ENCODE measurements around the gene ADIPOR2.
"Not testable (repeated sequence)": the region's sequence is repeated elsewhere in the genome, so short reads cannot be mapped to it uniquely, and the experiment has no call there.

The ADIPOR2 gene

GRCh38 chr12:1665366-1665765, 25.5 kb upstream of the ADIPOR2 start:
- no peak for DNase-seq (ENCODE audit: low read depth)

GRCh38 chr12:1666215-1666614, 24.7 kb upstream of the ADIPOR2 start:
- no peak for DNase-seq (ENCODE audit: low read depth)

DNA sequence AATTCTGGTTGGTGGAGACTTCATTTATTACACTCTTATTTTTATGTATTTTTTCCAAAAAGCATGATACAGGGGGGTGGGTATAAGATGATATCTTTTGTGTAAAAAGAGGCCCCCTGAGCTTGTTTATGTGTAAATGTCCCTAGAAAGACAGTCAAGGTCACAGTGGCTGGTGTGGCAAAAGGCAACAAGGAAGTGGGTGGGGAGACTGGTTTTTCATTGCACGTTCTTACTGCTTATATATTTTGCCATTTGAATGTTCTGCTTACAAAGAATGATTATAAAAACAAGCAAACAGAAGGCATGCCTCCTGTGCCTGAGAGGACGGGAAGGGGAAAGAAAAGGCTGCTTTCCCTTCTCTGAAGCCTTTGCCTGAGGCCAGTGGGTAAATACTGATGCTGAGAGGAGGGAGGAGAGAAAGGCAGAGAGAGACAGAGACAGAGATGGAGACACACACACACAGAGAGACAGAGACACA, 24.1 kb upstream of the ADIPOR2 start:
- DNase-seq (ENCODE audit: low read depth), result no peak

- no peak for DNase-seq (ENCODE audit: low read depth)
Measured at GRCh38 chr12:1668833-1669543, 21.9 kb upstream of the ADIPOR2 start.

GRCh38 chr12:1670358-1671268, 20.3 kb upstream of the ADIPOR2 start:
- DNase-seq (ENCODE audit: low read depth), result no peak

DNA sequence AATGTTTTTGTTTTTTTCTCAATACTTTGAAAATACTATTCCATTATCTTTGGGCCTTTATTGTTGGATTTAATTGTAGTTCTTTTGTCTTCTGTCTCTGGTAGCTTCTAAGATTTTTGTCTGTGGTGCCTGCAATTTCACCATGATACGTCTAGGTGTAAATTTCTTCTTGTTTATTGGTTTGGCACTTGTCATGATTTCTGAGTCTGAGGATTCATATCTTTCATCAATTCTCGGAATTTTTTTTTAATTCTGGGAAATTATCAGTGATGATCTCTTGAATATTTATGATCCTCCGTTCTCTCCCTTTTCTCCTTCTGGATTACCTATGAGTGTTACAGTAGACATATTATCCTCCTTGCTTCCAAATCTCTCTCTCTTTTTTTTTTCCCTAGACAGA, 14.8 kb upstream of the ADIPOR2 start:
- no peak for DNase-seq (ENCODE audit: low read depth)

DNA sequence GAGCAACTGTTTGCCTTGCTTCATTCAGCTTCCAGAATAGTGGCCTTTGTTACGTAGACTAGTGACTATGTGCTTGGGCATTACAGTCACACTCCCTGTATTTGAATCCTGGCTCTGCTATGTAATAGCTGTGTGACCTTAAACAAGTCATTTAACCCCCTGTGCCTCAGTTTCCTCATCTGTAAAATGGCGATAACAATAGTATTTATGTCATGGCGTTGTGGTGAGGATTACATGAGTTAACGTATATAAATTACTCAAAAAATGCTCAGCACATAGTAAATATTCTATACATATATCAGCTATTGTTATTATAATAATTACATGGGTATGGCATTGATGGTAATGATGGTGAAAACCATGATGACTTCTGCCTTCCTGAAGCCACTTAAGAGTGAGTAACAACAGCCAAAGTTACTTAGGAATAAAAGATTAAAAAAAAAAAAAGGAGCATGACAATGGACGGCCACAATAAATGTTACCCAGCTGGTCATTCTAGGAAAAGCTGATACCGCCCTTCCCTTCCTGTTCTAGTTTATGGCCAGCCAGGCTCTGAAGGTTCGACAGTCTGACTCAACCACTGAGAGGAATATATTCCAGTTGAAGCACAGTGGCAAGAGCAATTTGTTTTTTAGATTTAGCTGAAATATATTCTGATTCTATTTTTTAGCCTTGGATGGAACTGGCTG, 9.9 kb upstream of the ADIPOR2 start:
- no peak for DNase-seq (ENCODE audit: low read depth)

GRCh38 chr12:1681493-1681807, 9.4 kb upstream of the ADIPOR2 start:
- no peak for DNase-seq (ENCODE audit: low read depth)

- no peak for DNase-seq (ENCODE audit: low read depth)
Measured at GRCh38 chr12:1688086-1688710, 2.7 kb upstream of the ADIPOR2 start.

- no peak for DNase-seq (ENCODE audit: low read depth)
Measured at GRCh38 chr12:1691123-1692007, 495 bp downstream of the ADIPOR2 start.

- no peak for DNase-seq (ENCODE audit: low read depth)
Measured at GRCh38 chr12:1692226-1692625, 1.4 kb downstream of the ADIPOR2 start.

GRCh38 chr12:1692895-1693610, 2.2 kb downstream of the ADIPOR2 start:
- no peak for DNase-seq (ENCODE audit: low read depth)

DNA sequence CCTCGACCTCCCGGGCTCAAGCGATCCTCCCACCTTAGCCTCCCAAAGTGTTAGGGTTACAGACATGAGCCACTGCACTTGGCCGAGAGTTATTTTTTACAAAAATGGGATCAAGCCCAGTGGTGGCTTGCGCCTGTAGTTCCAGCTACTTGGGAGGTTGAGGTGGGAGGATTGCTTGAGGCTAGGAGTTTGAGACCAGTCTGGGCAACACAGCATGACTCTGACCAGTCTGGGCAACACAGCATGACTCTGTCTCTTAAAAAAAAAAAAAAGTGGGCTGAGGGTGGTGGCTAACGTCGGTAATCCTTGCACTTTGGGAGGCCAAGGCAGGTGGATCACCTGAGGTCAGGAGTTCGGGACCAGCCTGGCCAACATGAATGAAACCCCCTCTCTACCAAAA, 4.2 kb downstream of the ADIPOR2 start:
- DNase-seq (ENCODE audit: low read depth), result not testable (repeated sequence)

GRCh38 chr12:1695886-1696670, 5.2 kb downstream of the ADIPOR2 start:
- no peak for DNase-seq (ENCODE audit: low read depth)

- DNase-seq (ENCODE audit: low read depth), result no peak
Measured at GRCh38 chr12:1696800-1697199, 5.9 kb downstream of the ADIPOR2 start.

- no peak for DNase-seq (ENCODE audit: low read depth)
Measured at GRCh38 chr12:1697271-1697670, 6.4 kb downstream of the ADIPOR2 start.

DNA sequence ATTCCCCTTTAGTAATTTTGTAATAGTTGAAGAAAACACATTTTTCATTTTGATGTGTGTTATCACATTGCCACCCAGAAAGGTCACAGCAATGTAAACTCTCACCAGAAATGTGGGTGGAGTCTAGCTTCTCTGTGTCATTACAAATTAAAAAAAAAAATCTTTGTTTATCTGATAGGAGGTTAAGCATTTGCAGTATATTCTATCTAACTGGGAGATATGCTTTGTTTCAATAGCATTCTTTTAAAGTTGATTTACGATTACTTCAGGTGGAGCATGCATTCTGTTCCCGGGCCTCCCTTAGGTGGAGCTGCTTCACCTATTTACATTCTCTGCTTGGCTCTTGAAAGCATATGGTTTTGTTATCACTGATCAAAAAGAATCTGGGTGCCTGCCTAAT, 7.8 kb downstream of the ADIPOR2 start:
- no peak for DNase-seq (ENCODE audit: low read depth)

DNA sequence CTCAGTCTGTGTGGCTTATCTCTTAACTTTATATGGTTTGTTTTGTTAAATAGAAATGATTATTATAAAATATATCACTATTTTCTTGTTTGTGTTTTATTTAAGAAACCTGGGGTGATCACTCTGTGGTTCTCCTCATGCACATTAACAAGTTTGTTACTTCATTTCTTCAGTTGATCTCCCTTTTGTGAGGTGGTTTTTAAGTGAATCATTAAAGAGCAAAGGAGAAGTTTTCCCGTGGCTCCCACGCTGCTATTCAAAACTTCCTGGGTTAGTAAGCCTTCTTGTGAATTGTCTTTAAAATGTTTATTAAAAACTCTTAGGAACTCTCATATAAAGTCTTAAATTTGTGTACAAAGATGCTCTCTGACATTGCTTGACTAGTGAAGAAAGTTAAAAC, 11.8 kb downstream of the ADIPOR2 start:
- no peak for DNase-seq (ENCODE audit: low read depth)

GRCh38 chr12:1703771-1704722, 13.2 kb downstream of the ADIPOR2 start:
- no peak for DNase-seq (ENCODE audit: low read depth)
